IMR-90 (cell line): ENCODE results near the gene SRCIN1. TPM values are rescaled to one million over a fixed set of nuclear protein-coding genes. Genes with fewer than 3 reads are reported as not detected.

Experiments used
- ATAC-seq: fragments of 200-7000 bp; cut with Tn5 transposase; 2 replicates; pipeline ENCODE4 v1.9.1; 2020; ENCODE audit warnings: low read depth, mild to moderate bottlenecking, moderate library complexity
- BruUV-seq: library from RNA; stranded (reverse); fragments of 400-500 nt; replicated peaks from 2 replicates; lab custom pipeline; 2021; lab: Mats Ljungman, UMichigan
- CTCF ChIA-PET: fragments of 300-600 bp; formaldehyde crosslinking; extraction: SDS; loops from one replicate; lab custom pipeline; 2021; ENCODE audit warnings: antibody characterized with exemption; lab: Yijun Ruan, JAX
- POLR2A ChIA-PET: fragments of 300-600 bp; sonication (Branson Sonifier 250); formaldehyde crosslinking; loops from one replicate; lab custom pipeline; 2022; ENCODE audit warnings: antibody characterized with exemption; ENCODE audit not compliant: unreplicated experiment; lab: Charles Lee
- DNase-seq: peaks from one replicate; pipeline ENCODE4 v3.0.0; 2013
- H2AFZ ChIP-seq: replicated peaks from 2 replicates; pipeline ENCODE3; 2013; ENCODE audit warnings: low read length, mild to moderate bottlenecking; ENCODE audit not compliant: poor library complexity
- H2AK5ac ChIP-seq: 2 replicates; pipeline ENCODE4 v1.6.1; 2013; ENCODE audit warnings: low read depth, low read length, inconsistent platforms
- H2AK9ac ChIP-seq: replicated peaks from 2 replicates; pipeline ENCODE3; 2013; ENCODE audit warnings: mild to moderate bottlenecking, low read depth, low read length, moderate library complexity; ENCODE audit not compliant: poor library complexity
- H2BK120ac ChIP-seq: 2 replicates; pipeline ENCODE4 v1.6.1; 2013; ENCODE audit warnings: low read depth, low read length, inconsistent platforms
- H2BK15ac ChIP-seq: 3 replicates; pipeline ENCODE4 v1.6.1; 2013; ENCODE audit warnings: low read depth, low read length, inconsistent platforms
- H2BK20ac ChIP-seq: 2 replicates; pipeline ENCODE4 v1.6.1; 2013; ENCODE audit warnings: low read depth, mild to moderate bottlenecking, inconsistent platforms, low read length, moderate library complexity
- H2BK5ac ChIP-seq: 2 replicates; pipeline ENCODE4 v1.6.1; 2013; ENCODE audit warnings: mild to moderate bottlenecking, low read depth, low read length, inconsistent platforms; ENCODE audit not compliant: poor library complexity, severe bottlenecking
- H3K14ac ChIP-seq: replicated peaks from 2 replicates; pipeline ENCODE4 v1.6.1; 2013; ENCODE audit warnings: low read depth, low read length, inconsistent platforms
- H3K18ac ChIP-seq: 2 replicates; pipeline ENCODE4 v1.6.1; 2013; ENCODE audit warnings: low read depth, low read length, control low read depth
- H3K23ac ChIP-seq: 2 replicates; pipeline ENCODE4 v1.6.1; 2013; ENCODE audit warnings: low read depth, low read length, inconsistent platforms
- H3K27ac ChIP-seq: 2 replicates; pipeline ENCODE4 v1.5.1; 2013; ENCODE audit warnings: mild to moderate bottlenecking, control low read depth, low read length; ENCODE audit not compliant: insufficient read depth
- H3K27me3 ChIP-seq: 2 replicates; pipeline ENCODE4 v1.6.1; 2013; ENCODE audit warnings: low read length; ENCODE audit not compliant: control insufficient read depth, insufficient read depth
- H3K36me3 ChIP-seq: 2 replicates; pipeline ENCODE4 v1.6.1; 2013; ENCODE audit warnings: low read length, mixed read lengths; ENCODE audit not compliant: control insufficient read depth, insufficient read depth
- H3K4ac ChIP-seq: 2 replicates; pipeline ENCODE4 v1.6.1; 2013; ENCODE audit warnings: low read depth, low read length, inconsistent platforms
- H3K4me1 ChIP-seq: 2 replicates; pipeline ENCODE4 v1.6.1; 2013; ENCODE audit warnings: low read length, mixed read lengths; ENCODE audit not compliant: control insufficient read depth, insufficient read depth
- H3K4me2 ChIP-seq: 2 replicates; pipeline ENCODE4 v1.6.1; 2013; ENCODE audit warnings: low read depth, mild to moderate bottlenecking, control low read depth, low read length, moderate library complexity
- H3K4me3 ChIP-seq: 2 replicates; pipeline ENCODE4 v1.5.1; 2013; ENCODE audit warnings: low read depth, mild to moderate bottlenecking, control low read depth, low read length, moderate library complexity; ENCODE audit not compliant: insufficient read depth
- H3K56ac ChIP-seq: 2 replicates; pipeline ENCODE4 v1.6.1; 2013; ENCODE audit warnings: low read length, inconsistent platforms; ENCODE audit not compliant: insufficient read depth; ENCODE audit errors: extremely low read depth
- H3K79me1 ChIP-seq, 2 experiments: 2 replicates each; pipeline ENCODE4 v1.6.1; 2013; ENCODE audit warnings: low read length in 2 of 2, inconsistent platforms in 1 of 2, low read depth in 1 of 2
- H3K9ac ChIP-seq: 2 replicates; pipeline ENCODE4 v1.6.1; 2013; ENCODE audit warnings: low read depth, low read length, control low read depth
- H3K9me1 ChIP-seq: 2 replicates; pipeline ENCODE4 v1.6.1; 2013; ENCODE audit warnings: low read length, inconsistent platforms; ENCODE audit not compliant: insufficient read depth
- H3K9me3 ChIP-seq: 2 replicates; pipeline ENCODE4 v1.6.1; 2013; ENCODE audit warnings: low read length; ENCODE audit not compliant: control insufficient read depth, insufficient read depth
- H4K20me1 ChIP-seq: 2 replicates; pipeline ENCODE4 v1.6.1; 2013; ENCODE audit warnings: low read length, inconsistent platforms; ENCODE audit not compliant: insufficient read depth
- H4K5ac ChIP-seq: 2 replicates; pipeline ENCODE4 v1.6.1; 2013; ENCODE audit warnings: mild to moderate bottlenecking, low read depth, low read length, control low read depth
- H4K8ac ChIP-seq, 2 experiments: 2 replicates each; pipeline ENCODE4 v1.6.1; 2013; ENCODE audit warnings: low read depth in 2 of 2, low read length in 2 of 2, control low read depth in 1 of 2, inconsistent platforms in 1 of 2
- H4K91ac ChIP-seq: 2 replicates; pipeline ENCODE4 v1.6.1; 2013; ENCODE audit warnings: low read depth, low read length, inconsistent platforms; ENCODE audit not compliant: insufficient read depth
- MAFK ChIP-seq: IDR thresholded peaks from 2 replicates; pipeline ENCODE4 v1.6.1; 2012; ENCODE audit warnings: low read depth, low read length, improper control_type of control experiment
- MAZ ChIP-seq: IDR thresholded peaks from 2 replicates; pipeline ENCODE4 v1.6.1; 2012; ENCODE audit warnings: low read depth, mild to moderate bottlenecking, low read length, improper control_type of control experiment, moderate library complexity, borderline replicate concordance
- NFE2L2 ChIP-seq: fragments of 150-350 bp; IDR thresholded peaks from 2 replicates; pipeline ENCODE4 v1.6.1; 2016; ENCODE audit warnings: low read depth, mild to moderate bottlenecking, low read length
- RAD21 ChIP-seq: IDR thresholded peaks from 2 replicates; pipeline ENCODE4 v1.6.1; 2012; ENCODE audit warnings: low read length, improper control_type of control experiment
- RCOR1 ChIP-seq: IDR thresholded peaks from 2 replicates; pipeline ENCODE4 v1.6.1; 2012; ENCODE audit warnings: mild to moderate bottlenecking, low read length, improper control_type of control experiment; ENCODE audit not compliant: insufficient replicate concordance
- RFX5 ChIP-seq: IDR thresholded peaks from 2 replicates; pipeline ENCODE4 v1.8.0; 2012; ENCODE audit warnings: low read depth, mild to moderate bottlenecking, low read length, moderate library complexity
- SMC3 ChIP-seq: fragments of 150-350 bp; IDR thresholded peaks from 2 replicates; pipeline ENCODE4 v1.6.1; 2016; ENCODE audit warnings: low read depth, mild to moderate bottlenecking, antibody characterized with exemption, low read length, moderate library complexity
- WGBS, 2 experiments: methylation state at CpG; one replicate each; pipeline versions ENCODE4 v1.1.5 to v1.1.7; 2013; ENCODE audit warnings: missing lambda C conversion rate in 2 of 2; ENCODE audit not compliant: insufficient read length in 1 of 2; ENCODE audit errors: extremely low coverage in 2 of 2; 5-methylcytosine and 5-hydroxymethylcytosine counted together
- dilution Hi-C: fragments of 300-500 bp; cut with HindIII; formaldehyde crosslinking; loops from one replicate; pipeline ENCODE4 v1.14.3; 2018; ENCODE audit warnings: low sequenced_read_pairs; ENCODE audit not compliant: unreplicated experiment
- in situ Hi-C: fragments of 300-500 bp; cut with MboI; formaldehyde crosslinking; loops from 3 replicates; pipeline ENCODE4 v1.14.3; 2019; ENCODE audit warnings: low sequenced_read_pairs, inconsistent platforms, mixed read lengths
- intact Hi-C: fragments of 100-400 bp; cut with micrococcal nuclease; formaldehyde crosslinking; loops from 2 replicates; pipeline ENCODE4 v1.10.0; 2022
- polyA plus RNA-seq, 3 experiments: library from polyadenylated mRNA; depleted of rRNA; stranded (reverse); fragments of >200 nt; gene quantifications; 2 replicates each; pipeline ENCODE4 v1.2.3, GENCODE V29; 2012; ENCODE audit warnings: low replicate concordance in 1 of 3
- total RNA-seq: library from RNA; depleted of rRNA; stranded (reverse); fragments of >200 nt; gene quantifications from 2 replicates; pipeline ENCODE4 v1.2.3, GENCODE V29; 2012
- TF ChIP-seq, protein P1 (sequence below): conservative IDR thresholded peaks from 2 replicates; pipeline ENCODE4 v1.5.1; 2012; ENCODE audit warnings: mild to moderate bottlenecking, low read depth, low read length, improper control_type of control experiment
- TF ChIP-seq, protein P2 (sequence below): fragments of 150-350 bp; IDR thresholded peaks from 2 replicates; pipeline ENCODE4 v1.6.1; 2017; ENCODE audit warnings: mild to moderate bottlenecking, antibody characterized with exemption, low read length, low read depth

SRCIN1 gene
- total and polyA plus RNA-seq, 2 of the 4 experiments (the other 2 are of a cell fraction), result not detected

DNA sequence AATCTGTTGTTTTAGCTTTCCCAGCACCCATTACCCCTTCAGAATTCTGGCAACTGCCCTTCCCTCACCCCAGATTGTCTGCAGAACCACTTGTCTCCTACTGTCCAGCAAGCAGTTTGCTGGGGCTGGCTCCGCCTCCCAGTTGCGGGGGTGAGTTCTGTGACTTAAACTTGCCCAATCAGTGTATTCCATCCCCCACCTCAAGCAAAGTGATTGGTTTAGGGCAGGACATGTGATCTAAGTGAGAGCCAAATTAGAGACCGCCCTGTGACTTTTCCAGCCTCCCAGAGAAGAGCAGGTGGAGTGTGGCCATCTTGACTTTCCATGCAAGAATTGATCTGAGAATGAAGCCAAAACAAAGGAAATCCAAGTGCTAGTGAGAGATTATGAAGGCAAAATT lies 22.7 kb upstream of the SRCIN1 start:
- Histone ChIP-seq H2BK120ac (no peak overlapping the region), H3K18ac (no peak overlapping the region), H3K14ac (no peak overlapping the region), H2BK20ac (no peak overlapping the region), H2BK15ac (no peak overlapping the region), H3K79me1 (no peaks in the 10 kb centered on the region), H3K27ac (no peak overlapping the region), H2AFZ (no peak overlapping the region), H4K5ac (no peak overlapping the region), H3K9me1 (no peaks in the 10 kb centered on the region), H3K36me3 (no peaks in the 10 kb centered on the region), H3K4ac (no peak overlapping the region), H3K9me3 (no peaks in the 10 kb centered on the region), H3K23ac (no peak overlapping the region), H2AK5ac (no peak overlapping the region), H4K91ac (no peak overlapping the region), H2AK9ac (no peak overlapping the region), H4K20me1 (no peaks in the 10 kb centered on the region), H3K4me3 (no peak overlapping the region), H3K4me2 (no peak overlapping the region), H3K4me1 (no peaks in the 10 kb centered on the region), H3K27me3 (peaks cover 11% of the 10 kb centered on the region), H4K8ac (no peak overlapping the region), H2BK5ac (no peak overlapping the region), H3K56ac (no peak overlapping the region), H3K9ac (no peak overlapping the region)
- ATAC-seq (no peak), DNase-seq (peak; percentile 6)
- in situ Hi-C loops, result no loop called here
- TF ChIP-seq RCOR1, result no peak
- TF ChIP-seq MAZ, result no peak
- no peak for TF ChIP-seq SMC3
- TF ChIP-seq, protein P1, sequence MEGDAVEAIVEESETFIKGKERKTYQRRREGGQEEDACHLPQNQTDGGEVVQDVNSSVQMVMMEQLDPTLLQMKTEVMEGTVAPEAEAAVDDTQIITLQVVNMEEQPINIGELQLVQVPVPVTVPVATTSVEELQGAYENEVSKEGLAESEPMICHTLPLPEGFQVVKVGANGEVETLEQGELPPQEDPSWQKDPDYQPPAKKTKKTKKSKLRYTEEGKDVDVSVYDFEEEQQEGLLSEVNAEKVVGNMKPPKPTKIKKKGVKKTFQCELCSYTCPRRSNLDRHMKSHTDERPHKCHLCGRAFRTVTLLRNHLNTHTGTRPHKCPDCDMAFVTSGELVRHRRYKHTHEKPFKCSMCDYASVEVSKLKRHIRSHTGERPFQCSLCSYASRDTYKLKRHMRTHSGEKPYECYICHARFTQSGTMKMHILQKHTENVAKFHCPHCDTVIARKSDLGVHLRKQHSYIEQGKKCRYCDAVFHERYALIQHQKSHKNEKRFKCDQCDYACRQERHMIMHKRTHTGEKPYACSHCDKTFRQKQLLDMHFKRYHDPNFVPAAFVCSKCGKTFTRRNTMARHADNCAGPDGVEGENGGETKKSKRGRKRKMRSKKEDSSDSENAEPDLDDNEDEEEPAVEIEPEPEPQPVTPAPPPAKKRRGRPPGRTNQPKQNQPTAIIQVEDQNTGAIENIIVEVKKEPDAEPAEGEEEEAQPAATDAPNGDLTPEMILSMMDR, result no peak
- no peak for TF ChIP-seq RAD21
- TF ChIP-seq NFE2L2, result no peak
- TF ChIP-seq MAFK, result no peak
- TF ChIP-seq, protein P2, sequence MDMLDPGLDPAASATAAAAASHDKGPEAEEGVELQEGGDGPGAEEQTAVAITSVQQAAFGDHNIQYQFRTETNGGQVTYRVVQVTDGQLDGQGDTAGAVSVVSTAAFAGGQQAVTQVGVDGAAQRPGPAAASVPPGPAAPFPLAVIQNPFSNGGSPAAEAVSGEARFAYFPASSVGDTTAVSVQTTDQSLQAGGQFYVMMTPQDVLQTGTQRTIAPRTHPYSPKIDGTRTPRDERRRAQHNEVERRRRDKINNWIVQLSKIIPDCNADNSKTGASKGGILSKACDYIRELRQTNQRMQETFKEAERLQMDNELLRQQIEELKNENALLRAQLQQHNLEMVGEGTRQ, result 0 out of 2 replicates have a peak, but pooled peaks have one; percentile 32
- no peak for TF ChIP-seq RFX5
- ChIA-PET CTCF (no interaction called here), POLR2A (no interaction called here)
- WGBS, 2 experiments, result no CpG with 5 or more reads among the region's 3 CpGs
- intact Hi-C loops, result no loop called here
- dilution Hi-C loops, result no loop called here
- no TSS peak for BruUV-seq
